GM12873 (cell line): ENCODE measurements around the gene DMKN.

Source experiments
- CTCF ChIP-seq: IDR thresholded peaks from 2 replicates; pipeline ENCODE4 v1.5.1; 2012; ENCODE audit warnings: low read depth, mild to moderate bottlenecking, moderate library complexity, low read length, control low read depth; ENCODE audit not compliant: insufficient read depth; ENCODE audit errors: missing control alignments

Gene DMKN

DNA sequence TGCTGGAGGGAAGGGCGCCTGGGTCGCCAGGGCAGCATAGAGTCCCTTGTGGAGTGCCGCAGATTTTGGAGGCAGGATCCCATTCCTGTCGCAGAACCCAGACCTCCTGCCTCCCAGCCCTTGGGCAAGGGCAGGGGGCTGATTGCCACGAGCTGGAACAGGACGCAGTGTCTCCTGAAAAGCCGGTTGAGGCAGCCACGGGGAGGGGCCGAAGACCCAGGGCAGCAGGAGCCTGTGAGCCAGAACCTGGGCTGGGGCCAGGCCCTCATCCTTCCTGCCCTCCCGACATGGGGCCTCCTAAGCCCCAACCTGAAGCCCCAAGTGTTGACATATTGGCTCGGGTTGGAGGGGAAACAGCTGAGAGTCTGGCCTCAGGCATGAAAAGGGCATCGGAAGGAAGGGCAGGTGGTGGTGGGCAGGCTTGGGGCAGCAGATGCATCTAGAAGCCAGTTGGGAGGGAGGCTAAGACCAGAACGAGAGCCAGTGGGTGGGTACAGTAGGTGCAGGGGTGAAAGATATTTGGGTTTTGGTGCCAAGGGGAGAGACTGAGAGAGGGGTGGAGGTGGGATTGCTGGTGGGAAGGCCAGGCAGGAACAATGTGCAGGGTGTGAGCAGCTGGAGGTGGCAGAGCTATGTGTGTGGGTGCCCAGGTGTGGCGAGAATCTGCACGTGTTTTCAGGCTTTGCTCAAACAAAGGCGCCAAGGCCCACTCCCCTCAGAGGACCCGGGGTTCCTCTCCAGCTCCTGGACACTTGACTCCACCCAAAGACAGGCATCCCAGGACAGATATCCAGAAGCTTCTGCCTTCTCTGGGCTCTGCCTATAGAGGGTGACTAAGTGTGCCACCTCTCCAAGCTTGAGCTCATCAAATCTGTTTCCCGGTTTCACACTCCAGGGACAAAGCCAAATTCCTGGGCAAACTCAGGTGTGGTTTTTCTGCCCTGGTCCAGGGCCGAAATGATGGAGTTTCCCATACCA is 16.1 kb upstream of the DMKN start:
- TF ChIP-seq CTCF, result no peak

- TF ChIP-seq CTCF, result no peak
Observed at GRCh38 chr19:35528218-35529038, 15.0 kb upstream of the DMKN start, which contains the start of gene SBSN. Gene SBSN, minus strand, starts transcription at chr19:35528311. Its CDS starts 30 bp downstream, at chr19:35528281.

DNA sequence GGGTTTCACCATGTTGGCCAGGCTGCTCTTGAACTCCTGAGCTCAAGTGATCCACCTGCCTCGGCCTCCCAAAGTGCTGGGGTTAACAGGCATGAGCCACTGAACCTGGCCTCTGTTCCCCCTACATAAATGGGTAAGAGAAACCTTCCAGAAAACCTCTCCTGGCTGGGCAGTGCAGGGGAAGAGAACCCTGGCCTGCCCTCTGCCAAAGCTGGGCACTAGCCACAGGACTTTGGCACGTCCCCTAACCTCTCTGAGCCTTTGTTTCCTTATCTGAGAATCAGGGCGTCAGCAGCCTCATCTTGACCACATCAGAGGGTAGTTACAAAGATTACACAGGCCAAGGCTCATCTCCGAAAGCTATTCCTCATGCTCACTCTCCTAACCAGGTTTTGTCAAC is 12.4 kb upstream of the DMKN start:
- TF ChIP-seq CTCF, result no peak

GRCh38 chr19:35524181-35524837 is 10.9 kb upstream of the DMKN start:
- no peak for TF ChIP-seq CTCF

DNA sequence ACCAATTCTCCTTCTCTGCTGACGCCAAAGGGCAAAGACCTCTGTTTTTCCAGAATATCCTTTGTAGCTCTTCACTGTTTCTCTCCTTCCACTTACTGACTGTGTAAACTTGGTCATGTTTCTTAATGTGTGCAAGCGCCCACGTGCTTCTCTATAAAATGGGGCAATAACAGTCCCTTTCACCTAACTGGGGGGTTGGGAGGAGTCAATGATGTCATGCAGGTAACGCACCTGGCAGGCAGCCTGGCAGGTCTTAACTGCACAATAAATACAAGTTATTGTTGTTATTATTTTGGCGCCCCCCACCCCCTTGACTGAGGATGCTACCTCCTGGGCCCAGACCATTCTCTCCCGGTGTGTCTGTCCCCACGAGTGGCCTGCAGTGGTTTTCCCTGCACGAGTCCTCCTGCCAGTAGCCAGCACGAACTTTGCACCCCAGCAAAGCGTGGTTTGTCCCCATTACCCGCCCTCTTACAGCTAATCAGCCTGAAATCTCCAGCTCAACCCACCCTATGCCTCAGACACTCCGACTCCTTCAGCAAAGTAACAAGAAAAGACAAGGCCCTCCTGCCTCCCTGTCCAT is 9.4 kb upstream of the DMKN start:
- no peak for TF ChIP-seq CTCF

DNA sequence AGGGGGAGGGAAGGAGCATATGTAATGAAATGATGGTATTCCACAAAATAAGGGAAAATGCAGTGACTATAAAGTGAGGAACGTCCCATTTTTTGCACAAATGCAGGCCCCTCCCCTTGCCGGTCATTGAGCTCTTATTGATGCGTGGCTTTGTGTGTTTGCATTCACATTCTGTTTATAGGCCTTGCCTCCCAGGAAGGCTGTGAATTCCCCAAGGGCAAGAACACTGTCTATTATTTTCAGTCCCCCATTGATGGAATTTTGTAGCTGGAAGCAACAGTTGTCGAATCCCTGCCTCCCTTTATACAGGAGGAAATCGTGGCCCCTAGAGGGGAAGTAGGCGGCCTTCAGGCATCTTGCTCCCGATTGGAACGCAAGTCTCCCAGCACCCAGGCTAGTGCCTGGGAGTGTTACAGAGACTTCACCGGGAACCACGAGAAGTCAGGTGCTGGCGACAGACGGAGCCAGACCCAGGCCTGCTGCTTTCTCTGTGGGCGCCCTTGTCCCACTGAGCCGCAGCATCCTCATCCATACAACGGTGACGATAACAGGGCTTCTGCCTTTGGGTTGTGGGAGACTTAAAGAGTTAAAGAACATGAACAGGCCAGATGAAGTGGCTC is 7.8 kb upstream of the DMKN start:
- no peak for TF ChIP-seq CTCF
